ENCODE results near the gene ATP8B4.

ATP8B4 gene

DNA sequence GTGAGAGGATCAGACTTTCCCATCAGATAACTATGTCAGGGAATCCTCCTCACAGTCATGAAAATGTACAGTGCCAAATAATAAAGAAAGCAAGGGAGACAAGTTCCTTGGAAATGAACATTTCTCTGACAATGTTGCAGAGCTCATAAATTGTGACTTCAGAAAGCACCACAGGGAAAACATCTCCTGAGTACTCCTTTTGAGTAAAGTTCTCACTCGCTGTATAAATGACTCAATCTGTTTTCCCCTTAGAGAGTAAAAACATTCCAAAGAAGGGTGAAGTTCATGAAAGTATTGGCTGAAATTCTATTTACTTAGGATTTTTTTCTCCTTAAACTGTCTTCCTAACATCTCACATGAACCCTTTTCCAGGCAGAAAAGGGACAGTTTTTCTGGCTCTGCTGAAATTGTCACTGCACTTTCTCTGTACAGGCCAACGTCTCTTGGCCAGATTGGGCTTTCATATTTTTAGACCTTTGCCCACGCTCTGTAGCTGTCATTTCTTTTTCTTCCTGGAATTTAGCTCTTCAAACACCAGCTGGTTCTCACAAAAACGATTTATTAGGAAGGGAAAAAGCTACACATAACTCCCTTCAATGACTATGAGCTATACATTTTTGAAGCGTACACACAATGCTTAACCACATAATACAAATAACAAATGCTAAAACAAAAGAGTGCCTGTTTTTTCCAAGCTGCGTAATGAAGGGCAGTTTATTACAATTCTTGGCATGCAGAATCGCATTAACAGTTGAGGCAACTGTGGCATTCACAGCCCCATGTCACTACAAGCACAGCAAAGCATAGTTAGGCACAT lies 216.1 kb downstream of the ATP8B4 start:
- TF ChIP-seq YY1 (IDR thresholded peaks at IDR 0.05; ENCODE audit: low read depth) (no peak), EP300 (IDR thresholded peaks at IDR 0.05; ENCODE audit: borderline replicate concordance) (no peak), TAF1 (IDR thresholded peaks at IDR 0.05; ENCODE audit: low read depth) (no peak), RAD21 (IDR thresholded peaks at IDR 0.05; ENCODE audit: low read depth) (no peak), TCF12 (IDR thresholded peaks at IDR 0.05; ENCODE audit: low read depth) (no peak), NFIC (IDR thresholded peaks at IDR 0.05) (no peak), FOXM1 (IDR thresholded peaks at IDR 0.05; ENCODE audit: borderline replicate concordance, low read depth) (no peak), EGR1 (IDR thresholded peaks at IDR 0.05) (no peak), TEAD4 (IDR thresholded peaks at IDR 0.05) (no peak), ZBTB7A (IDR thresholded peaks at IDR 0.05; ENCODE audit: low read depth) (no peak)
- TF ChIP-seq, protein P1, sequence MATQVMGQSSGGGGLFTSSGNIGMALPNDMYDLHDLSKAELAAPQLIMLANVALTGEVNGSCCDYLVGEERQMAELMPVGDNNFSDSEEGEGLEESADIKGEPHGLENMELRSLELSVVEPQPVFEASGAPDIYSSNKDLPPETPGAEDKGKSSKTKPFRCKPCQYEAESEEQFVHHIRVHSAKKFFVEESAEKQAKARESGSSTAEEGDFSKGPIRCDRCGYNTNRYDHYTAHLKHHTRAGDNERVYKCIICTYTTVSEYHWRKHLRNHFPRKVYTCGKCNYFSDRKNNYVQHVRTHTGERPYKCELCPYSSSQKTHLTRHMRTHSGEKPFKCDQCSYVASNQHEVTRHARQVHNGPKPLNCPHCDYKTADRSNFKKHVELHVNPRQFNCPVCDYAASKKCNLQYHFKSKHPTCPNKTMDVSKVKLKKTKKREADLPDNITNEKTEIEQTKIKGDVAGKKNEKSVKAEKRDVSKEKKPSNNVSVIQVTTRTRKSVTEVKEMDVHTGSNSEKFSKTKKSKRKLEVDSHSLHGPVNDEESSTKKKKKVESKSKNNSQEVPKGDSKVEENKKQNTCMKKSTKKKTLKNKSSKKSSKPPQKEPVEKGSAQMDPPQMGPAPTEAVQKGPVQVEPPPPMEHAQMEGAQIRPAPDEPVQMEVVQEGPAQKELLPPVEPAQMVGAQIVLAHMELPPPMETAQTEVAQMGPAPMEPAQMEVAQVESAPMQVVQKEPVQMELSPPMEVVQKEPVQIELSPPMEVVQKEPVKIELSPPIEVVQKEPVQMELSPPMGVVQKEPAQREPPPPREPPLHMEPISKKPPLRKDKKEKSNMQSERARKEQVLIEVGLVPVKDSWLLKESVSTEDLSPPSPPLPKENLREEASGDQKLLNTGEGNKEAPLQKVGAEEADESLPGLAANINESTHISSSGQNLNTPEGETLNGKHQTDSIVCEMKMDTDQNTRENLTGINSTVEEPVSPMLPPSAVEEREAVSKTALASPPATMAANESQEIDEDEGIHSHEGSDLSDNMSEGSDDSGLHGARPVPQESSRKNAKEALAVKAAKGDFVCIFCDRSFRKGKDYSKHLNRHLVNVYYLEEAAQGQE (IDR thresholded peaks at IDR 0.05; ENCODE audit: low read depth) = no peak

DNA sequence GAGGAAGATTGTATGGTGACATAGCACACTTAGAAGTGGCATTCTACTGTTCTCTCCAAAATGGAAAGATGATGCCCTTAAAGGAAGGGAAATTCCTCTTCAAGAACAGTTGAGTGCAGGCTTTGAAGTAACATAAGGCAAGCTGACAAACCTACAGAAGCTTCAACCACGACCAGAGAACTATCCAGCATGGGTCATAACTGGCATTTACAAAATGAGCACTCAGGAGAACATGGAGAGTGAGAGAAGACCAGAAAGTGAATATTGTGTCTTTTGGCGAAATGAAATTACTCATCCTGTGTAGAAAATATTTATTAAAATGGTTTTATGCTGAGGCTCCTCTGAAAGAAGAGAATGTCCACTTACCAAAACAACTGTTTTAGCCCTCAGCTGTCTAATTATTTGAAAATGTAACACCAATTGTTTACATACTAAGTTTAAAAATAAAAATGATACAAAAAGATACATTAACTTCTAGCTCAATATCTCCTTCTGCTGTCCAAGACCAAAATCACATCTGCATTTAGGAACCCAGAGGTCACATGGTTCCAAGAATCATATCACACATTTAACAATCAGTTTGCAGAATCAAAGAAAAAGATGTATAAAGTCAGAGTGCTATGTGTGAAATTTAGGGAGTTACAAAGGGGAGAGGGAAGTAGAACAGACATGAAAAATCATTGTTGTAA lies 216.9 kb downstream of the ATP8B4 start:
- TF ChIP-seq NFIC (IDR thresholded peaks at IDR 0.05) (no peak), YY1 (IDR thresholded peaks at IDR 0.05; ENCODE audit: low read depth) (no peak), FOXM1 (IDR thresholded peaks at IDR 0.05; ENCODE audit: borderline replicate concordance, low read depth) (no peak), RAD21 (IDR thresholded peaks at IDR 0.05; ENCODE audit: low read depth) (no peak), TCF12 (IDR thresholded peaks at IDR 0.05; ENCODE audit: low read depth) (no peak)
- TF ChIP-seq, protein P1 (IDR thresholded peaks at IDR 0.05; ENCODE audit: low read depth) = no peak
- TF ChIP-seq, protein P2, sequence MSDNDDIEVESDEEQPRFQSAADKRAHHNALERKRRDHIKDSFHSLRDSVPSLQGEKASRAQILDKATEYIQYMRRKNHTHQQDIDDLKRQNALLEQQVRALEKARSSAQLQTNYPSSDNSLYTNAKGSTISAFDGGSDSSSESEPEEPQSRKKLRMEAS (IDR thresholded peaks at IDR 0.05) = no peak

DNA sequence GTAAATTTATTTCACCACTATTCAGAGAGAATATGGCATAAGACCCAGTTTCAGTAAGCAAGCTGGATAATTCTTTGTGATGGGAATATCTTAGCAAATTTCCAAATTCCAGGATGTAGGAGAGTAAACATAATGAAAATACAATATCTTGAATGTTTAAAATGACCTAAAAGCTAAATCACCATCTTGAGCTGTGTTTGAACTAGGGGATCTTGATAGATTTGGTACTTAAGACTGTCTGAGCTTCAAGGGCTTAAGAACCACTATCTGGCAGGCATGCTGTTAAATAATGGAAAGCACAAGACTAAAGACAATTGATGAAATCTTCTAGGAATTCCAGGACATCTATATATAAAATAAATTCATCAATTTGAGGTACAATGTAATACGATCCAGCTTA lies 217.7 kb downstream of the ATP8B4 start:
- TF ChIP-seq RAD21 (IDR thresholded peaks at IDR 0.05; ENCODE audit: low read depth) (no peak), YY1 (IDR thresholded peaks at IDR 0.05; ENCODE audit: low read depth) (no peak), CREB1 (IDR thresholded peaks at IDR 0.05; ENCODE audit: low read depth) (no peak), TEAD4 (IDR thresholded peaks at IDR 0.05) (no peak), FOXM1 (IDR thresholded peaks at IDR 0.05; ENCODE audit: borderline replicate concordance, low read depth) (no peak), TCF12 (IDR thresholded peaks at IDR 0.05; ENCODE audit: low read depth) (no peak), CEBPB (IDR thresholded peaks at IDR 0.05) (no peak), NFIC (IDR thresholded peaks at IDR 0.05) (no peak), EGR1 (IDR thresholded peaks at IDR 0.05) (no peak), EP300 (IDR thresholded peaks at IDR 0.05; ENCODE audit: borderline replicate concordance) (no peak), ZBTB7A (IDR thresholded peaks at IDR 0.05; ENCODE audit: low read depth) (no peak), TAF1 (IDR thresholded peaks at IDR 0.05; ENCODE audit: low read depth) (no peak)
- TF ChIP-seq, protein P3, sequence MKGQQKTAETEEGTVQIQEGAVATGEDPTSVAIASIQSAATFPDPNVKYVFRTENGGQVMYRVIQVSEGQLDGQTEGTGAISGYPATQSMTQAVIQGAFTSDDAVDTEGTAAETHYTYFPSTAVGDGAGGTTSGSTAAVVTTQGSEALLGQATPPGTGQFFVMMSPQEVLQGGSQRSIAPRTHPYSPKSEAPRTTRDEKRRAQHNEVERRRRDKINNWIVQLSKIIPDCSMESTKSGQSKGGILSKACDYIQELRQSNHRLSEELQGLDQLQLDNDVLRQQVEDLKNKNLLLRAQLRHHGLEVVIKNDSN (IDR thresholded peaks at IDR 0.05) = no peak
- TF ChIP-seq, protein P1 (IDR thresholded peaks at IDR 0.05; ENCODE audit: low read depth) = no peak
- TF ChIP-seq, protein P2 (IDR thresholded peaks at IDR 0.05) = no peak

DNA sequence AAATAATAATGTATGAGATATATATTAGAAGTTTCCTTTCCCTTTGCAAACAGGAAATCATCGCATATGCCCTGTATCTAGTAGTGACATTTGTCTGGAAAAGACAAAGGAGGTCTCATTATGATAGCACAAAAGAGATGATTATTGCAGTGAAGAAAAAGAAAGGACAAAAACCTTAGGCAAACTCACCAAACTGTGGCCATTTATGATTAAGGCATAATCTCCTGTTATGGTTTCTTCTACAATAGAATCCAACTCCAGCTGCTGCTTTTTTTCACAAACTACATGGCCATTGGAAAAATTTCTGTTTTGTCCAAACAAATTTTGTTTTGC lies 218.2 kb downstream of the ATP8B4 start:
- no peak for TF ChIP-seq TCF12 (IDR thresholded peaks at IDR 0.05; ENCODE audit: low read depth)
- TF ChIP-seq EP300 (IDR thresholded peaks at IDR 0.05; ENCODE audit: borderline replicate concordance) = no peak
- no peak for TF ChIP-seq CREB1 (IDR thresholded peaks at IDR 0.05; ENCODE audit: low read depth)
- no peak for TF ChIP-seq RAD21 (IDR thresholded peaks at IDR 0.05; ENCODE audit: low read depth)
- TF ChIP-seq ZBTB7A (IDR thresholded peaks at IDR 0.05; ENCODE audit: low read depth) = no peak
- TF ChIP-seq CEBPB (IDR thresholded peaks at IDR 0.05) = no peak
- TF ChIP-seq, protein P1 (IDR thresholded peaks at IDR 0.05; ENCODE audit: low read depth) = no peak
- no peak for TF ChIP-seq EGR1 (IDR thresholded peaks at IDR 0.05)
- no peak for TF ChIP-seq YY1 (IDR thresholded peaks at IDR 0.05; ENCODE audit: low read depth)
- no peak for TF ChIP-seq NFIC (IDR thresholded peaks at IDR 0.05)
- no peak for TF ChIP-seq TEAD4 (IDR thresholded peaks at IDR 0.05)
- TF ChIP-seq, protein P2 (IDR thresholded peaks at IDR 0.05) = no peak
- TF ChIP-seq, protein P3 (IDR thresholded peaks at IDR 0.05) = no peak
- no peak for TF ChIP-seq TAF1 (IDR thresholded peaks at IDR 0.05; ENCODE audit: low read depth)
- no peak for TF ChIP-seq FOXM1 (IDR thresholded peaks at IDR 0.05; ENCODE audit: borderline replicate concordance, low read depth)

All from Ishikawa (cell line).